GM19099 (cell line): ENCODE results near the gene KCNE4.

Source experiments
- POLR2A ChIP-seq: IDR thresholded peaks from 3 replicates; pipeline ENCODE4 v1.6.1; 2011; ENCODE audit warnings: low read depth; ENCODE audit not compliant: insufficient read length; ENCODE audit errors: extremely low read depth

KCNE4 gene

GRCh38 chr2:223047260-223047761, 4.7 kb upstream of the KCNE4 start:
- TF ChIP-seq POLR2A = no peak

- no peak for TF ChIP-seq POLR2A
Measured at GRCh38 chr2:223048519-223048918, 3.5 kb upstream of the KCNE4 start.

GRCh38 chr2:223049356-223049755, 2.6 kb upstream of the KCNE4 start:
- no peak for TF ChIP-seq POLR2A

- TF ChIP-seq POLR2A = no peak
Measured at GRCh38 chr2:223050188-223050587, 1.8 kb upstream of the KCNE4 start.

- TF ChIP-seq POLR2A = no peak
Measured at GRCh38 chr2:223050900-223051504, 988 bp upstream of the KCNE4 start.

GRCh38 chr2:223052548-223053483, 826 bp downstream of the KCNE4 start:
- TF ChIP-seq POLR2A = no peak

- TF ChIP-seq POLR2A = no peak
Measured at GRCh38 chr2:223053484-223054192, 1.6 kb downstream of the KCNE4 start.

- TF ChIP-seq POLR2A = no peak
Measured at GRCh38 chr2:223054193-223054781, 2.3 kb downstream of the KCNE4 start.

- TF ChIP-seq POLR2A = no peak
Measured at GRCh38 chr2:223055140-223055539, 3.1 kb downstream of the KCNE4 start.

GRCh38 chr2:223055836-223056235, 3.8 kb downstream of the KCNE4 start:
- TF ChIP-seq POLR2A = no peak

- no peak for TF ChIP-seq POLR2A
Measured at GRCh38 chr2:223056701-223057418, 4.9 kb downstream of the KCNE4 start.

GRCh38 chr2:223057569-223057968, 5.6 kb downstream of the KCNE4 start:
- TF ChIP-seq POLR2A = no peak

GRCh38 chr2:223058952-223059716, 7.1 kb downstream of the KCNE4 start:
- TF ChIP-seq POLR2A = no peak

GRCh38 chr2:223060201-223060825, 8.3 kb downstream of the KCNE4 start:
- TF ChIP-seq POLR2A = no peak

GRCh38 chr2:223062396-223062795, 10.4 kb downstream of the KCNE4 start:
- no peak for TF ChIP-seq POLR2A
